Urothelium cell line (cell line): Measurements from ENCODE around the gene SDK1.

Experiments
- DNase-seq: peaks from one replicate; pipeline ENCODE4 v3.0.0; 2011; ENCODE audit warnings: low spot score, mixed read lengths
- FAIRE-seq: peaks from 2 replicates; lab custom pipeline; 2011; peaks lifted over from hg19 to GRCh38; lab: Jason Lieb, UNC

Gene SDK1

GRCh38 chr7:4265066-4265465, 964.0 kb downstream of the SDK1 start:
- FAIRE-seq (peak; percentile 94), DNase-seq (no peak)

GRCh38 chr7:4265676-4266075, 964.6 kb downstream of the SDK1 start:
- DNase-seq, result no peak
- FAIRE-seq, result no peak

GRCh38 chr7:4266270-4267040, 965.4 kb downstream of the SDK1 start:
- DNase-seq (no peak), FAIRE-seq (peak; percentile 76)

GRCh38 chr7:4267341-4268039, 966.4 kb downstream of the SDK1 start:
- DNase-seq (no peak), FAIRE-seq (peak; percentile 83)

GRCh38 chr7:4268040-4268965, 967.3 kb downstream of the SDK1 start:
- FAIRE-seq, result peak; percentile 86
- no peak for DNase-seq

- FAIRE-seq (peak; percentile 86), DNase-seq (no peak)
Observed at GRCh38 chr7:4269086-4269485, 968.0 kb downstream of the SDK1 start.

- FAIRE-seq, result no peak
- no peak for DNase-seq
Observed at GRCh38 chr7:4269746-4270145, 968.7 kb downstream of the SDK1 start.

- DNase-seq, result no peak
- peak; percentile 55 for FAIRE-seq
Observed at GRCh38 chr7:4270268-4270667, 969.2 kb downstream of the SDK1 start.

- no peak for DNase-seq
- no peak for FAIRE-seq
Observed at GRCh38 chr7:4270941-4271715, 970.1 kb downstream of the SDK1 start.

GRCh38 chr7:4271716-4272015, 970.6 kb downstream of the SDK1 start:
- DNase-seq (no peak), FAIRE-seq (no peak)

- peak; percentile 23 for FAIRE-seq
Observed at GRCh38 chr7:4272141-4272540, 971.1 kb downstream of the SDK1 start.

GRCh38 chr7:4273566-4274230, 972.6 kb downstream of the SDK1 start:
- DNase-seq, result no peak
- FAIRE-seq, result peak; percentile 96

More at GRCh38 chr7:4272141-4272540, 971.1 kb downstream of the SDK1 start:
- no peak for DNase-seq

- DNase-seq (no peak), FAIRE-seq (no peak)
Observed at GRCh38 chr7:4274286-4274685, 973.2 kb downstream of the SDK1 start.

GRCh38 chr7:4277936-4278335, 976.9 kb downstream of the SDK1 start:
- peak; percentile 91 for FAIRE-seq
- no peak for DNase-seq

GRCh38 chr7:4279216-4279615, 978.2 kb downstream of the SDK1 start:
- no peak for DNase-seq
- FAIRE-seq, result peak; percentile 91

- FAIRE-seq (peak; percentile 13), DNase-seq (no peak)
Observed at GRCh38 chr7:4281231-4281993, 980.4 kb downstream of the SDK1 start.

GRCh38 chr7:4282434-4283223, 981.6 kb downstream of the SDK1 start:
- DNase-seq (peak; percentile 95), FAIRE-seq (peak; percentile 98)

GRCh38 chr7:4286351-4286750, 985.3 kb downstream of the SDK1 start:
- DNase-seq, result no peak
- peak; percentile 89 for FAIRE-seq
